PFSK-1 (cell line): Measurements from ENCODE around the gene RDH13.

Experiments used
- FOXP2 ChIP-seq: optimal IDR thresholded peaks from 2 replicates; pipeline ENCODE3; 2011; ENCODE audit warnings: borderline replicate concordance, control low read depth, inconsistent platforms; ENCODE audit not compliant: insufficient read depth; ENCODE audit errors: extremely low read length, extremely low read depth
- POLR2AphosphoS5 ChIP-seq: IDR thresholded peaks from 2 replicates; pipeline ENCODE4 v1.6.1; 2012; ENCODE audit warnings: low read depth, mild to moderate bottlenecking, control low read depth, low read length, moderate library complexity
- REST ChIP-seq, 2 experiments: IDR thresholded peaks; 2 replicates each; pipeline versions ENCODE4 v1.6.1 to v1.8.0; 2011 to 2012; ENCODE audit warnings: low read depth in 2 of 2, low read length in 2 of 2, control low read depth in 1 of 2, inconsistent platforms in 1 of 2, mild to moderate bottlenecking in 1 of 2, moderate library complexity in 1 of 2; ENCODE audit not compliant: insufficient read depth in 1 of 2
- SIN3A ChIP-seq: IDR thresholded peaks from 2 replicates; pipeline ENCODE4 v1.6.1; 2012; ENCODE audit warnings: mild to moderate bottlenecking, low read length, moderate library complexity, borderline replicate concordance; ENCODE audit not compliant: insufficient read depth
- TAF1 ChIP-seq: IDR thresholded peaks from 2 replicates; pipeline ENCODE4 v1.6.1; 2012; ENCODE audit warnings: low read length, control low read depth, borderline replicate concordance; ENCODE audit not compliant: insufficient read depth

Gene RDH13

GRCh38 chr19:55044771-55045716 lies 17.9 kb downstream of the RDH13 start:
- no peak for TF ChIP-seq FOXP2

- TF ChIP-seq REST (IDR thresholded peaks at IDR 0.05; ENCODE audit: insufficient read depth in 1 of 2, low read depth in 2 of 2, low read length in 2 of 2) (no peak), POLR2AphosphoS5 (no peak), FOXP2 (no peak), SIN3A (no peak), TAF1 (no peak)
Observed at GRCh38 chr19:55044286-55044685, 18.7 kb downstream of the RDH13 start.

GRCh38 chr19:55042688-55043087 lies 20.3 kb downstream of the RDH13 start:
- TF ChIP-seq POLR2AphosphoS5 (no peak), REST (IDR thresholded peaks at IDR 0.05; ENCODE audit: insufficient read depth in 1 of 2, low read depth in 2 of 2, low read length in 2 of 2) (no peak), SIN3A (no peak), TAF1 (no peak), FOXP2 (no peak)

- TF ChIP-seq SIN3A (no peak), POLR2AphosphoS5 (no peak), REST (IDR thresholded peaks at IDR 0.05; ENCODE audit: insufficient read depth in 1 of 2, low read depth in 2 of 2, low read length in 2 of 2) (no peak), TAF1 (no peak)
Observed at GRCh38 chr19:55042344-55042678, 20.6 kb downstream of the RDH13 start.

GRCh38 chr19:55041627-55042343 lies 21.2 kb downstream of the RDH13 start:
- TF ChIP-seq POLR2AphosphoS5 (no peak), FOXP2 (no peak), SIN3A (no peak), REST (IDR thresholded peaks at IDR 0.05; ENCODE audit: insufficient read depth in 1 of 2, low read depth in 2 of 2, low read length in 2 of 2) (no peak), TAF1 (no peak)
